ENCODE results near the gene F13B.
"Not testable (repeated sequence)": the region's sequence is repeated elsewhere in the genome, so short reads cannot be mapped to it uniquely, and the experiment has no call there.

DNA sequence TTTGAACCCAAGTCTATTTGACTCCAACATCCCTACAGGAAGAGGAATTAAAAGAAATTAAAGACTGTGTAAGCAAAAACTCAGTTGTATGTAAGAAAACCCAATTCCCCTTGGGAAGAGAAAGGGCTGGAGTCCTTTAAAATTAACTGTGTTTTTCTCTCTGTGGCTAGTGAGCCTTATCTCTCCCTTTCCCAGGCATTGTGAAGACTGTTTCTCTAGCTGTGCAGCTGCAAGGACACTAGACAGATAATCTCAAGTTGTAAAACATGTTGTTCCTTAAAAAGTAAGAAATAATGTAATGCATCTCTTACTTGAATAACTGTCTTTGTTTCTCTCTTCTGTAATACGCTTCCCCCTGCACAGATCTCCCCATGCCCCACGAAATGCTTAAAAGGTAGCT is 29.9 kb upstream of the F13B start:
- TF ChIP-seq CTCF (IDR thresholded peaks at IDR 0.05); POLR2AphosphoS5 (IDR thresholded peaks at IDR 0.05; ENCODE audit: insufficient read depth in 1 of 2, low read depth in 1 of 2); POLR2A (IDR thresholded peaks at IDR 0.05): not testable (repeated sequence)

Data from vagina (tissue), 2 donors.